Measurements from ENCODE around the gene SKIDA1.
A peak's percentile ranks its signal among the peaks of the same experiment; 100 is the strongest.

SKIDA1 gene

GRCh38 chr10:21496343-21497176 is 28.9 kb downstream of the SKIDA1 start:
- Histone ChIP-seq H3K36me3 (ENCODE audit: insufficient read depth, low read length) (no peaks in the 10 kb centered on the region), H3K9me3 (ENCODE audit: low read depth, low read length) (no peaks in the 10 kb centered on the region), H3K27ac (no peak overlapping the region), H3K4me3 (peak overlapping the region; percentile 78), H3K9ac (ENCODE audit: insufficient read length) (peak overlapping the region; percentile 63)
- no peak for DNase-seq (ENCODE audit: low read depth, low spot score)
- no peak for TF ChIP-seq FOXP2 (optimal IDR thresholded peaks at IDR 0.05; ENCODE audit: control extremely low read depth, extremely low read length, insufficient read depth)

- H3K9ac ChIP-seq (ENCODE audit: insufficient read length), result peak overlapping the region; percentile 63
- no peak for DNase-seq (ENCODE audit: low read depth, low spot score)
- no peaks in the 10 kb centered on the region for H3K36me3 ChIP-seq (ENCODE audit: insufficient read depth, low read length)
- no peaks in the 10 kb centered on the region for H3K9me3 ChIP-seq (ENCODE audit: low read depth, low read length)
- peak overlapping the region; percentile 78 for H3K4me3 ChIP-seq
- TF ChIP-seq POLR2AphosphoS5 (IDR thresholded peaks at IDR 0.05; ENCODE audit: borderline replicate concordance, low read depth, low read length) (no peak; the same call in 1 of the 2 replicates), EZH2 (IDR thresholded peaks at IDR 0.05) (no peak), FOXP2 (optimal IDR thresholded peaks at IDR 0.05; ENCODE audit: control extremely low read depth, extremely low read length, insufficient read depth) (no peak)
- no peak overlapping the region for H3K27ac ChIP-seq
These were observed 29.6 kb downstream of the SKIDA1 start for GRCh38 chr10:21495752-21496342.

GRCh38 chr10:21495002-21495751 is 30.3 kb downstream of the SKIDA1 start:
- Histone ChIP-seq H3K4me3 (peak overlapping the region; percentile 78), H3K27ac (no peak overlapping the region), H3K9ac (ENCODE audit: insufficient read length) (no peak overlapping the region), H3K9me3 (ENCODE audit: low read depth, low read length) (no peaks in the 10 kb centered on the region), H3K36me3 (ENCODE audit: insufficient read depth, low read length) (no peaks in the 10 kb centered on the region)
- no peak for TF ChIP-seq FOXP2 (optimal IDR thresholded peaks at IDR 0.05; ENCODE audit: control extremely low read depth, extremely low read length, insufficient read depth)
- TF ChIP-seq POLR2AphosphoS5 (IDR thresholded peaks at IDR 0.05; ENCODE audit: borderline replicate concordance, low read depth, low read length), result no peak
- TF ChIP-seq EZH2 (IDR thresholded peaks at IDR 0.05), result no peak
- DNase-seq (ENCODE audit: low read depth, low spot score), result no peak

DNA sequence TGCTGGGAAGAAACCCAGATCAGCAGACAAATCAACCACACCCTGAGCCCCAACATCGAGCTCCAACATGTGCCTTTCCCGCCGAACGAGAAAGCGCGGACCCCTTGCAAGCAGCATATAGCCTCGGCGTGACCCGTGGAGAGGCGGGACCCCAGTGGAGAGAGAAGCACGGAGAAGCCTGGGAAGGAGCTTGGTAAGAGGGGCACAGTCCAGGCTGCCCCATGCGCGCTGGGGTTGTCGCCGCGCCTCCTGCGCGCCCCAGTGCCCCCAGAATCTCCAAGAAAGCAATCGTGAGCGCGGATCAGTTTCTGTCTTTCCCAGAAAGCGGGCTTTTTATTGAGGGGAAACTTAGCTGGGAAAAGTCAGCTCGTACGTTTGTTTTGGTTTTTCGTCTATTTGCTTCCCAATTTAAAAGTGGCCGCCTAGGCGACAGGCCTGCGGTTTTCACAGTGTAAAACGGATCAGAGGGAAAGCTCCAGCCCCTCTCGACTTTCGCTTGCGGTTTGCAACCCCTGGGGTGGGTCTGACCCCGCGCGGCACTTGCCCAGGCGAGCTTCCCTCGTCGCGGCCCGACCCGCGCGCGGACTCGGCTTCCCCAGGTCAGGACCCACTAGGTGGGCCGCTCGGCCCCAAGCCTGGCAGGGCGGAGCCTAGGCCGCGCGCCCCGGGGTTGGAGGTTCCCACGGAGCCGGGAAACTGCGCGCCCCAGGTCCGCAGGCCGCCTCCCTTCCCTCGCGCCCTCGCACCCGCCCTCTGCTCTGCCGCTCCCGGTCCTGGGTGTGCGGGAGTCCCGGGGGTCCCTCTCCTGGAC is 31.1 kb downstream of the SKIDA1 start:
- TF ChIP-seq POLR2AphosphoS5 (IDR thresholded peaks at IDR 0.05; ENCODE audit: borderline replicate concordance, low read depth, low read length), result no peak
- no peak for TF ChIP-seq FOXP2 (optimal IDR thresholded peaks at IDR 0.05; ENCODE audit: control extremely low read depth, extremely low read length, insufficient read depth)
- no peak for TF ChIP-seq EZH2 (IDR thresholded peaks at IDR 0.05)
- no peaks in the 10 kb centered on the region for H3K36me3 ChIP-seq (ENCODE audit: insufficient read depth, low read length)
- H3K9ac ChIP-seq (ENCODE audit: insufficient read length), result no peak overlapping the region
- no peaks in the 10 kb centered on the region for H3K9me3 ChIP-seq (ENCODE audit: low read depth, low read length)
- no peak for DNase-seq (ENCODE audit: low read depth, low spot score)
- no peak overlapping the region for H3K27ac ChIP-seq
- no peak overlapping the region for H3K4me3 ChIP-seq

DNA sequence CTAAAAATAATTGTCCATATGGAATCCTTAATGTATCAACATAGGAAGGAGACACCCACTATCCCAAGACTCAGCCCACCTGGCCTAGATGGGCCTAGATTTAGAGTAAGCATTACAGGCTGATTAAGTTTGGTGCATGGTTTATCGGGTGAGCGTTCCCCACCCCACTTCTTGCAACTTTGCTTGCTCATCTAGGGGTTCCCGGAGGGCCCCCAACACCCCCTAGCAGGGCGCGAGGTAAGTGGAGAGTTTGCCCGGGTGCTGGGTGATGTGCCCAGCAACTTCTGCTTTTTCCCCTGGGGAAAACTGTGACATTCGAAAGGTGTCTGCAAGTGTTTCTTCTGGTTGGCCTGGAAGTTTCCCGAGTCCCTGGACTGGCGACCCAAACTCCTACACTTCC is 31.7 kb downstream of the SKIDA1 start:
- Histone ChIP-seq H3K4me3 (no peak overlapping the region), H3K9ac (ENCODE audit: insufficient read length) (no peak overlapping the region), H3K27ac (no peak overlapping the region), H3K36me3 (ENCODE audit: insufficient read depth, low read length) (no peaks in the 10 kb centered on the region), H3K9me3 (ENCODE audit: low read depth, low read length) (no peaks in the 10 kb centered on the region)
- TF ChIP-seq FOXP2 (optimal IDR thresholded peaks at IDR 0.05; ENCODE audit: control extremely low read depth, extremely low read length, insufficient read depth) (no peak), EZH2 (IDR thresholded peaks at IDR 0.05) (no peak), POLR2AphosphoS5 (IDR thresholded peaks at IDR 0.05; ENCODE audit: borderline replicate concordance, low read depth, low read length) (no peak)
- DNase-seq (ENCODE audit: low read depth, low spot score), result no peak

GRCh38 chr10:21492421-21492820 is 33.1 kb downstream of the SKIDA1 start:
- H3K27ac ChIP-seq, result no peak overlapping the region
- no peaks in the 10 kb centered on the region for H3K36me3 ChIP-seq (ENCODE audit: insufficient read depth, low read length)
- H3K4me3 ChIP-seq, result no peak overlapping the region
- no peak overlapping the region for H3K9ac ChIP-seq (ENCODE audit: insufficient read length)
- H3K9me3 ChIP-seq (ENCODE audit: low read depth, low read length), result no peaks in the 10 kb centered on the region
- DNase-seq (ENCODE audit: low read depth, low spot score), result no peak
- TF ChIP-seq POLR2AphosphoS5 (IDR thresholded peaks at IDR 0.05; ENCODE audit: borderline replicate concordance, low read depth, low read length) (no peak), EZH2 (IDR thresholded peaks at IDR 0.05) (no peak), FOXP2 (optimal IDR thresholded peaks at IDR 0.05; ENCODE audit: control extremely low read depth, extremely low read length, insufficient read depth) (no peak)

- Histone ChIP-seq H3K4me3 (no peak overlapping the region), H3K9me3 (ENCODE audit: low read depth, low read length) (no peaks in the 10 kb centered on the region), H3K9ac (ENCODE audit: insufficient read length) (no peak overlapping the region), H3K36me3 (ENCODE audit: insufficient read depth, low read length) (no peaks in the 10 kb centered on the region), H3K27ac (no peak overlapping the region)
- DNase-seq (ENCODE audit: low read depth, low spot score), result no peak
- no peak for TF ChIP-seq POLR2AphosphoS5 (IDR thresholded peaks at IDR 0.05; ENCODE audit: borderline replicate concordance, low read depth, low read length)
- no peak for TF ChIP-seq FOXP2 (optimal IDR thresholded peaks at IDR 0.05; ENCODE audit: control extremely low read depth, extremely low read length, insufficient read depth)
- TF ChIP-seq EZH2 (IDR thresholded peaks at IDR 0.05), result no peak
These were observed 34.8 kb downstream of the SKIDA1 start for GRCh38 chr10:21490711-21491105.

All from SK-N-MC (cell line).